Measurements from ENCODE around the gene ANKEF1. TPM values are rescaled to one million over a fixed set of nuclear protein-coding genes. Genes with fewer than 3 reads are reported as not detected.

ANKEF1 gene
- total RNA-seq, 1 experiment from 2014 or later, result 3.9 TPM

GRCh38 chr20:10078403-10078802, 43.6 kb downstream of the ANKEF1 start:
- POLR2A ChIA-PET, result no interaction called here
- no peaks in the 10 kb centered on the region for H3K36me3 Mint-ChIP-seq (ENCODE audit: insufficient read depth, unreplicated experiment)
- DNase-seq, result no peak
- no peaks in the 10 kb centered on the region for H3K27me3 ChIP-seq (replicated peaks; ENCODE audit: control insufficient read depth, insufficient read depth, low read length)
- no peak overlapping the region for H3K4me3 Mint-ChIP-seq (ENCODE audit: unreplicated experiment)
- peaks cover 14% of the 10 kb centered on the region for H3K27me3 Mint-ChIP-seq (ENCODE audit: insufficient read depth, unreplicated experiment)
- H3K9me3 ChIP-seq, result no peaks in the 10 kb centered on the region
- intact Hi-C loops (cut with micrococcal nuclease; ENCODE audit: unreplicated experiment), result no loop called here
- no peaks in the 10 kb centered on the region for H3K9me3 Mint-ChIP-seq (ENCODE audit: unreplicated experiment)
- CTCF ChIA-PET, result no interaction called here
- no peaks in the 10 kb centered on the region for H3K36me3 ChIP-seq (ENCODE audit: control insufficient read depth, insufficient read depth, low read length)
- no peak for TF ChIP-seq CTCF (IDR thresholded peaks at IDR 0.05; ENCODE audit: insufficient read depth in 1 of 2, low read depth in 1 of 2, low read length in 1 of 2, severe bottlenecking in 1 of 2, unreplicated experiment in 1 of 2)
- H3K27ac Mint-ChIP-seq (ENCODE audit: unreplicated experiment), result no peak overlapping the region
- H3K4me3 ChIP-seq (ENCODE audit: low read depth, low read length), result no peak overlapping the region
- H3K4me1 ChIP-seq, result no peaks in the 10 kb centered on the region
- H3K4me1 Mint-ChIP-seq (ENCODE audit: low read depth, unreplicated experiment), result no peaks in the 10 kb centered on the region
- no TSS peak for BruUV-seq (replicated peaks)

- no peak overlapping the region for H3K4me3 Mint-ChIP-seq (ENCODE audit: unreplicated experiment)
- peaks cover 17% of the 10 kb centered on the region for H3K27me3 Mint-ChIP-seq (ENCODE audit: insufficient read depth, unreplicated experiment)
- intact Hi-C loops (cut with micrococcal nuclease; ENCODE audit: unreplicated experiment), result no loop called here
- no peak for TF ChIP-seq CTCF (IDR thresholded peaks at IDR 0.05; ENCODE audit: insufficient read depth in 1 of 2, low read depth in 1 of 2, low read length in 1 of 2, severe bottlenecking in 1 of 2, unreplicated experiment in 1 of 2)
- no peak overlapping the region for H3K27ac Mint-ChIP-seq (ENCODE audit: unreplicated experiment)
- H3K4me3 ChIP-seq (ENCODE audit: low read depth, low read length), result no peak overlapping the region
- ChIA-PET CTCF (no interaction called here), POLR2A (no interaction called here)
- H3K36me3 Mint-ChIP-seq (ENCODE audit: insufficient read depth, unreplicated experiment), result no peaks in the 10 kb centered on the region
- no TSS peak for BruUV-seq (replicated peaks)
- H3K27me3 ChIP-seq (replicated peaks; ENCODE audit: control insufficient read depth, insufficient read depth, low read length), result no peaks in the 10 kb centered on the region
- no peaks in the 10 kb centered on the region for H3K4me1 Mint-ChIP-seq (ENCODE audit: low read depth, unreplicated experiment)
- H3K4me1 ChIP-seq, result no peaks in the 10 kb centered on the region
- H3K9me3 ChIP-seq, result no peaks in the 10 kb centered on the region
- H3K36me3 ChIP-seq (ENCODE audit: control insufficient read depth, insufficient read depth, low read length), result no peaks in the 10 kb centered on the region
- DNase-seq, result no peak
- H3K9me3 Mint-ChIP-seq (ENCODE audit: unreplicated experiment), result no peaks in the 10 kb centered on the region
These were observed 45.2 kb downstream of the ANKEF1 start for GRCh38 chr20:10079964-10080363.

GRCh38 chr20:10080574-10080973, 45.8 kb downstream of the ANKEF1 start:
- DNase-seq, result no peak
- ChIA-PET POLR2A (no interaction called here), CTCF (no interaction called here)
- H3K36me3 Mint-ChIP-seq (ENCODE audit: insufficient read depth, unreplicated experiment), result no peaks in the 10 kb centered on the region
- no peak for TF ChIP-seq CTCF (IDR thresholded peaks at IDR 0.05; ENCODE audit: insufficient read depth in 1 of 2, low read depth in 1 of 2, low read length in 1 of 2, severe bottlenecking in 1 of 2, unreplicated experiment in 1 of 2)
- H3K27me3 Mint-ChIP-seq (ENCODE audit: insufficient read depth, unreplicated experiment), result peaks cover 20% of the 10 kb centered on the region
- no peaks in the 10 kb centered on the region for H3K27me3 ChIP-seq (replicated peaks; ENCODE audit: control insufficient read depth, insufficient read depth, low read length)
- no peak overlapping the region for H3K27ac Mint-ChIP-seq (ENCODE audit: unreplicated experiment)
- no peaks in the 10 kb centered on the region for H3K4me1 ChIP-seq
- H3K4me3 ChIP-seq (ENCODE audit: low read depth, low read length), result no peak overlapping the region
- H3K9me3 Mint-ChIP-seq (ENCODE audit: unreplicated experiment), result no peaks in the 10 kb centered on the region
- no peaks in the 10 kb centered on the region for H3K36me3 ChIP-seq (ENCODE audit: control insufficient read depth, insufficient read depth, low read length)
- no peak overlapping the region for H3K4me3 Mint-ChIP-seq (ENCODE audit: unreplicated experiment)
- intact Hi-C loops (cut with micrococcal nuclease; ENCODE audit: unreplicated experiment), result no loop called here
- no peaks in the 10 kb centered on the region for H3K4me1 Mint-ChIP-seq (ENCODE audit: low read depth, unreplicated experiment)
- no peaks in the 10 kb centered on the region for H3K9me3 ChIP-seq
- BruUV-seq (replicated peaks), result no TSS peak
